Measurements from ENCODE around the gene DCBLD2. TPM values are rescaled to one million over a fixed set of nuclear protein-coding genes. Genes with fewer than 3 reads are reported as not detected.

Gene DCBLD2
- total RNA-seq, 1 donor, result 3.8 TPM

- DNase-seq (ENCODE audit: low read depth in 2 of 3, low spot score in 2 of 3), result no peak
Measured at GRCh38 chr3:98798820-98799219, 102.7 kb downstream of the DCBLD2 start.

- no peak for DNase-seq (ENCODE audit: low read depth in 2 of 3, low spot score in 2 of 3)
Measured at GRCh38 chr3:98797905-98798304, 103.6 kb downstream of the DCBLD2 start.

- no peak for DNase-seq (ENCODE audit: low read depth in 2 of 3, low spot score in 2 of 3)
Measured at GRCh38 chr3:98796334-98796733, 105.2 kb downstream of the DCBLD2 start.

GRCh38 chr3:98793971-98794370 is 107.5 kb downstream of the DCBLD2 start:
- no peak for DNase-seq (ENCODE audit: low read depth in 2 of 3, low spot score in 2 of 3)

- no peak for DNase-seq (ENCODE audit: low read depth in 2 of 3, low spot score in 2 of 3)
Measured at GRCh38 chr3:98791341-98792325, 109.9 kb downstream of the DCBLD2 start.

GRCh38 chr3:98788651-98789050 is 112.8 kb downstream of the DCBLD2 start:
- peak in 1 of 3 donors; percentile 46 for DNase-seq (ENCODE audit: low read depth in 2 of 3, low spot score in 2 of 3)

- DNase-seq (ENCODE audit: low read depth in 2 of 3, low spot score in 2 of 3), result no peak
Measured at GRCh38 chr3:98787181-98787580, 114.3 kb downstream of the DCBLD2 start.

- peak in 1 of 3 donors; percentile 55 for DNase-seq (ENCODE audit: low read depth in 2 of 3, low spot score in 2 of 3)
Measured at GRCh38 chr3:98786364-98787006, 115.0 kb downstream of the DCBLD2 start.

GRCh38 chr3:98784666-98785600 is 116.6 kb downstream of the DCBLD2 start:
- DNase-seq (ENCODE audit: low read depth in 2 of 3, low spot score in 2 of 3), result peak in 1 of 3 donors; percentile 20

GRCh38 chr3:98784042-98784441 is 117.5 kb downstream of the DCBLD2 start:
- no peak for DNase-seq (ENCODE audit: low read depth in 2 of 3, low spot score in 2 of 3)

- no peak for DNase-seq (ENCODE audit: low read depth in 2 of 3, low spot score in 2 of 3)
Measured at GRCh38 chr3:98782824-98783500, 118.5 kb downstream of the DCBLD2 start.

GRCh38 chr3:98780343-98780742 is 121.2 kb downstream of the DCBLD2 start:
- no peak for DNase-seq (ENCODE audit: low read depth in 2 of 3, low spot score in 2 of 3)

GRCh38 chr3:98779541-98780335 is 121.8 kb downstream of the DCBLD2 start:
- DNase-seq (ENCODE audit: low read depth in 2 of 3, low spot score in 2 of 3), result no peak

GRCh38 chr3:98778852-98779413 is 122.6 kb downstream of the DCBLD2 start:
- peak in 2 of 3 donors; percentile 59 to 71 for DNase-seq (ENCODE audit: low read depth in 2 of 3, low spot score in 2 of 3)

GRCh38 chr3:98778383-98778782 is 123.1 kb downstream of the DCBLD2 start:
- DNase-seq (ENCODE audit: low read depth in 2 of 3, low spot score in 2 of 3), result peak in 1 of 3 donors; percentile 44

GRCh38 chr3:98777801-98778220 is 123.7 kb downstream of the DCBLD2 start:
- DNase-seq (ENCODE audit: low read depth in 2 of 3, low spot score in 2 of 3), result no peak

- DNase-seq (ENCODE audit: low read depth in 2 of 3, low spot score in 2 of 3), result no peak
Measured at GRCh38 chr3:98777286-98777685, 124.2 kb downstream of the DCBLD2 start.

- DNase-seq (ENCODE audit: low read depth in 2 of 3, low spot score in 2 of 3), result no peak
Measured at GRCh38 chr3:98776140-98776493, 125.4 kb downstream of the DCBLD2 start.
